Peyer's patch (tissue), 4 donors: Measurements from ENCODE around the gene CDK5RAP3.

Experiments
- POLR2A ChIP-seq, 2 donors: fragments of 450-650 bp; IDR thresholded peaks; one replicate each; pipeline ENCODE4 v1.5.1; 2017; ENCODE audit warnings: antibody characterized with exemption in 2 of 2, mild to moderate bottlenecking in 2 of 2, moderate library complexity in 2 of 2
- TF ChIP-seq, protein P1 (sequence below), 6 experiments: fragments of 450-650 bp in 4 of 6; fragments of 200-600 bp in 2 of 6; sonication (generic) in 1 of 6; IDR thresholded peaks; one replicate each; pipeline ENCODE4 v1.5.1; 2017 to 2019; ENCODE audit warnings: antibody characterized with exemption in 6 of 6, mild to moderate bottlenecking in 3 of 6, moderate library complexity in 1 of 6

DNA sequence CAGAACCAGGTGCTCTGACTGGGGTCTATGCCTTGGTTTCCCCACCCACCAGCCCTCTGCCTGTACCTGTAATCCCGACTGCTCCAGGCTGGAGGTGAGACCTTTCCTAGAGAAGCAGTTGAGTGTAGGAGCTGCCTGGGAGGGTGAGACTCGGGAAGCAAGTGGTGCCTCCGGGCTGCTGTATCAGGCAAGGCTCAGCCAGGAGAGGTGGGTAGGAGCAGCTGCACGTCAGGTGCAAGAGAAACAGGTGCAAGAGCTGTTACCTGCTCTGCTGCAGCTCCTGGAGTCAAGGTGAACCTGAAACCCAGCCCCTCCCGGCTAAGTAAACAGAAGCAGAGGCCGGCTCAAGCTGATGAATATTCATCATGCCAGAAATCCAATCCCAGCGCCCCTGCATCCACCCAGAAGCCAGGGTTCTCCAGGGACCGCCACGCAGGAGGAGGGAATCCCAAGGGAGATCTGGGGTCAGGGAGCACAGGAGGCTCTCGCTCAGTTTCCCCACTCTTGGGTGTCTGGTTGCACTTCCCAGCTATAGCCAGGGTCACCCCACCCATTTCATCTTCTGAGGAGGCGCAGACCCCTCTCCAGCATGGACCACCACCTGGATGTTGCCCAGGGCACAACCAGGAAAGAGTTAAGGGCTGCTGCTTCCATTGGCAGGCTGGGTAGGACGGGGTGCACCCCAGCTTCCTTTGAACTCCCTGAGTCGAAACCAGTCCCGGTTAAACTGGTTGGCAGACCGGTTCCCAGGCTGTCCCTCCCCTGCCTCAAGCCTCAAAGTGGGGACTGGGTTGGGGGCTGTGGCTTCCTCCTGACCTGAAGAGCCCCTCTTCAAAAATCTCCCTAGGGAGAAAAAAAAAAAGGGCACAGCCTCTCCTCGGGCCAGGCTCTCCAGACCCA, 13.1 kb upstream of the CDK5RAP3 start, which contains the start of gene PRR15L:
- TF ChIP-seq, protein P1, sequence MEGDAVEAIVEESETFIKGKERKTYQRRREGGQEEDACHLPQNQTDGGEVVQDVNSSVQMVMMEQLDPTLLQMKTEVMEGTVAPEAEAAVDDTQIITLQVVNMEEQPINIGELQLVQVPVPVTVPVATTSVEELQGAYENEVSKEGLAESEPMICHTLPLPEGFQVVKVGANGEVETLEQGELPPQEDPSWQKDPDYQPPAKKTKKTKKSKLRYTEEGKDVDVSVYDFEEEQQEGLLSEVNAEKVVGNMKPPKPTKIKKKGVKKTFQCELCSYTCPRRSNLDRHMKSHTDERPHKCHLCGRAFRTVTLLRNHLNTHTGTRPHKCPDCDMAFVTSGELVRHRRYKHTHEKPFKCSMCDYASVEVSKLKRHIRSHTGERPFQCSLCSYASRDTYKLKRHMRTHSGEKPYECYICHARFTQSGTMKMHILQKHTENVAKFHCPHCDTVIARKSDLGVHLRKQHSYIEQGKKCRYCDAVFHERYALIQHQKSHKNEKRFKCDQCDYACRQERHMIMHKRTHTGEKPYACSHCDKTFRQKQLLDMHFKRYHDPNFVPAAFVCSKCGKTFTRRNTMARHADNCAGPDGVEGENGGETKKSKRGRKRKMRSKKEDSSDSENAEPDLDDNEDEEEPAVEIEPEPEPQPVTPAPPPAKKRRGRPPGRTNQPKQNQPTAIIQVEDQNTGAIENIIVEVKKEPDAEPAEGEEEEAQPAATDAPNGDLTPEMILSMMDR (IDR thresholded peaks at IDR 0.05) = no peak
- TF ChIP-seq POLR2A (IDR thresholded peaks at IDR 0.05) = peak; percentile 97 to 99
